Spinal cord (tissue), 10 donors: ENCODE data around the gene THRAP3. TPM values are rescaled to one million over a fixed set of nuclear protein-coding genes. Genes with fewer than 3 reads are reported as not detected.
"Not testable (repeated sequence)": the region's sequence is repeated elsewhere in the genome, so short reads cannot be mapped to it uniquely, and the experiment has no call there.

Experiments used
- DNase-seq, 6 donors: peaks; one replicate each; pipeline versions ENCODE4 v3.0.0 to v3.0.0-alpha.2; 2013 to 2015; ENCODE audit warnings: low spot score in 6 of 6, low read depth in 4 of 6
- H3K27ac ChIP-seq: one replicate; pipeline ENCODE4 v1.5.1; 2013; ENCODE audit warnings: low read depth, low read length, control low read depth
- H3K27me3 ChIP-seq: one replicate; pipeline ENCODE4 v1.6.1; 2013; ENCODE audit warnings: low read length; ENCODE audit not compliant: control insufficient read depth, insufficient read depth
- H3K36me3 ChIP-seq: one replicate; pipeline ENCODE4 v1.6.1; 2013; ENCODE audit warnings: low read length; ENCODE audit not compliant: control insufficient read depth, insufficient read depth
- H3K4me1 ChIP-seq: one replicate; pipeline ENCODE4 v1.6.1; 2013; ENCODE audit warnings: low read length; ENCODE audit not compliant: control insufficient read depth, insufficient read depth
- H3K4me3 ChIP-seq: one replicate; pipeline ENCODE4 v1.5.1; 2013; ENCODE audit warnings: low read depth, low read length, control low read depth
- H3K9me3 ChIP-seq: one replicate; pipeline ENCODE4 v1.6.1; 2013; ENCODE audit warnings: low read length; ENCODE audit not compliant: control insufficient read depth, insufficient read depth
- WGBS: methylation state at CpG from one replicate; pipeline ENCODE4 v1.1.5; 2013; ENCODE audit warnings: missing lambda C conversion rate; ENCODE audit not compliant: insufficient coverage; 5-methylcytosine and 5-hydroxymethylcytosine counted together
- polyA plus RNA-seq, 2 donors: library from polyadenylated mRNA; unstranded; fragments of 120-200 nt; gene quantifications; one replicate each; pipeline ENCODE4 v1.2.1, GENCODE V29; 2013; ENCODE audit not compliant: insufficient read length in 2 of 2
- total RNA-seq, 2 donors: library from RNA; depleted of rRNA in 1 of 2; stranded (reverse); fragments of 120-200 nt in 1 of 2; fragments of >200 nt in 1 of 2; gene quantifications; one replicate each; pipeline versions ENCODE4 v1.2.3 to v1.2.4, GENCODE V29; 2013 to 2014
- donor health status: healthy.

THRAP3 gene
- total and polyA plus RNA-seq, 4 donors, result 69.1 to 88.5 (median 77.9) TPM

- WGBS, result 60% methylated on average over 3 of the region's 3 CpGs
These were observed 17.9 kb upstream of the THRAP3 start for GRCh38 chr1:36206323-36206858.

GRCh38 chr1:36207339-36207738 is 16.9 kb upstream of the THRAP3 start:
- Histone ChIP-seq H3K27me3 (no peaks in the 10 kb centered on the region), H3K4me1 (peaks cover 35% of the 10 kb centered on the region), H3K27ac (peak overlapping the region; percentile 71), H3K9me3 (no peaks in the 10 kb centered on the region), H3K4me3 (no peak overlapping the region), H3K36me3 (no peaks in the 10 kb centered on the region)
- WGBS, result 23% methylated on average over 4 of the region's 6 CpGs
- DNase-seq, result peak in 4 of 6 donors; percentile 63 to 89 (median 80)

More at GRCh38 chr1:36206323-36206858, 17.9 kb upstream of the THRAP3 start:
- Histone ChIP-seq H3K9me3 (no peaks in the 10 kb centered on the region), H3K36me3 (no peaks in the 10 kb centered on the region), H3K4me3 (no peak overlapping the region), H3K4me1 (peaks cover 35% of the 10 kb centered on the region), H3K27me3 (no peaks in the 10 kb centered on the region), H3K27ac (no peak overlapping the region)
- DNase-seq, result no peak

- Histone ChIP-seq H3K9me3 (no peaks in the 10 kb centered on the region), H3K4me1 (peaks cover 24% of the 10 kb centered on the region), H3K36me3 (no peaks in the 10 kb centered on the region), H3K4me3 (no peak overlapping the region), H3K27me3 (no peaks in the 10 kb centered on the region), H3K27ac (no peak overlapping the region)
- no peak for DNase-seq
- WGBS, result 40% methylated on average over 1 of the region's 6 CpGs
These were observed 15.1 kb upstream of the THRAP3 start for GRCh38 chr1:36208978-36209703.

GRCh38 chr1:36211307-36211706 is 12.9 kb upstream of the THRAP3 start:
- DNase-seq, result no peak
- Histone ChIP-seq H3K27ac (no peak overlapping the region), H3K4me1 (peaks cover 15% of the 10 kb centered on the region), H3K36me3 (no peaks in the 10 kb centered on the region), H3K9me3 (no peaks in the 10 kb centered on the region), H3K4me3 (no peak overlapping the region), H3K27me3 (no peaks in the 10 kb centered on the region)
- WGBS, result 100% methylated on average over 1 of the region's 3 CpGs

GRCh38 chr1:36211841-36212240 is 12.4 kb upstream of the THRAP3 start:
- H3K4me1 ChIP-seq, result peaks cover 12% of the 10 kb centered on the region
- no peaks in the 10 kb centered on the region for H3K9me3 ChIP-seq
- WGBS, result 64% methylated on average over 2 of the region's 2 CpGs
- DNase-seq, result no peak
- no peak overlapping the region for H3K27ac ChIP-seq
- H3K36me3 ChIP-seq, result no peaks in the 10 kb centered on the region
- H3K27me3 ChIP-seq, result no peaks in the 10 kb centered on the region
- H3K4me3 ChIP-seq, result no peak overlapping the region

GRCh38 chr1:36212782-36213181 is 11.5 kb upstream of the THRAP3 start:
- Histone ChIP-seq H3K4me3 (no peak overlapping the region), H3K27me3 (no peaks in the 10 kb centered on the region), H3K4me1 (peaks cover 3% of the 10 kb centered on the region), H3K9me3 (no peaks in the 10 kb centered on the region), H3K36me3 (no peaks in the 10 kb centered on the region), H3K27ac (no peak overlapping the region)
- DNase-seq, result no peak
- WGBS, result 83% methylated on average over 2 of the region's 2 CpGs

GRCh38 chr1:36217670-36218069 is 6.6 kb upstream of the THRAP3 start:
- Histone ChIP-seq H3K36me3 (no peaks in the 10 kb centered on the region), H3K4me3 (no peak overlapping the region), H3K9me3 (no peaks in the 10 kb centered on the region), H3K27ac (no peak overlapping the region), H3K27me3 (no peaks in the 10 kb centered on the region), H3K4me1 (peaks cover 4% of the 10 kb centered on the region)
- DNase-seq, result peak in 1 of 6 donors; percentile 57
- 89% methylated on average over 1 of the region's 2 CpGs for WGBS

GRCh38 chr1:36221901-36222300 is 2.3 kb upstream of the THRAP3 start:
- not testable (repeated sequence) for H3K27ac ChIP-seq, H3K4me3 ChIP-seq, H3K36me3 ChIP-seq, H3K27me3 ChIP-seq, DNase-seq, H3K9me3 ChIP-seq
- peaks cover 25% of the 10 kb centered on the region for H3K4me1 ChIP-seq
- WGBS, result 94% methylated on average over 5 of the region's 7 CpGs

GRCh38 chr1:36222481-36223380 is 1.5 kb upstream of the THRAP3 start:
- WGBS, result 86% methylated on average over 16 of the region's 33 CpGs

More at GRCh38 chr1:36222481-36223380, 1.5 kb upstream of the THRAP3 start:
- peak overlapping the region; percentile 98 for H3K4me3 ChIP-seq
- no peaks in the 10 kb centered on the region for H3K9me3 ChIP-seq
- no peaks in the 10 kb centered on the region for H3K27me3 ChIP-seq
- H3K36me3 ChIP-seq, result peaks cover 4% of the 10 kb centered on the region
- DNase-seq, result no peak
- peaks cover 25% of the 10 kb centered on the region for H3K4me1 ChIP-seq
- H3K27ac ChIP-seq, result peak overlapping the region; percentile 98
